Caco-2 (cell line): ENCODE results near the gene CNKSR3. TPM values are rescaled to one million over a fixed set of nuclear protein-coding genes. Genes with fewer than 3 reads are reported as not detected.

Experiments
- BruUV-seq: library from RNA; stranded (reverse); fragments of 400-500 nt; replicated peaks from 2 replicates; lab custom pipeline; 2021; lab: Mats Ljungman, UMichigan
- CTCF ChIA-PET: fragments of 300-600 bp; sonication (Branson Sonifier 250); formaldehyde crosslinking; loops from one replicate; lab custom pipeline; 2022; ENCODE audit warnings: antibody characterized with exemption; lab: Charles Lee
- POLR2A ChIA-PET: fragments of 300-600 bp; sonication (Branson Sonifier 250); formaldehyde crosslinking; loops from one replicate; lab custom pipeline; 2022; ENCODE audit warnings: antibody characterized with exemption; lab: Charles Lee
- DNase-seq, 2 experiments: peaks; one replicate each; pipeline versions ENCODE4 v3.0.0 to v3.0.0-alpha.2; 2020 to 2022
- H3K27me3 ChIP-seq: replicated peaks from 2 replicates; pipeline ENCODE4 v1.6.0; 2011; ENCODE audit warnings: low read length; ENCODE audit not compliant: control insufficient read depth, insufficient read depth
- H3K36me3 ChIP-seq: 2 replicates; pipeline ENCODE4 v1.5.1; 2011; ENCODE audit warnings: low read length; ENCODE audit not compliant: control insufficient read depth, insufficient read depth
- H3K4me1 ChIP-seq: fragments of 250-450 bp; sonication (Bioruptor Pico); 2 replicates; pipeline ENCODE4 v1.5.1; 2020; ENCODE audit warnings: mild to moderate bottlenecking
- H3K4me3 ChIP-seq: 2 replicates; pipeline ENCODE4 v1.5.1; 2011; ENCODE audit warnings: low read depth, mild to moderate bottlenecking, control low read depth, low read length
- H3K9me3 ChIP-seq: fragments of 250-450 bp; sonication (Bioruptor Pico); 2 replicates; pipeline ENCODE4 v1.5.1; 2020; ENCODE audit warnings: mild to moderate bottlenecking, moderate library complexity
- H3K27ac Mint-ChIP-seq: one replicate; pipeline ENCODE4 v1.8.0; 2022; ENCODE audit warnings: mixed read lengths; ENCODE audit not compliant: unreplicated experiment
- H3K27me3 Mint-ChIP-seq: one replicate; pipeline ENCODE4 v1.8.0; 2022; ENCODE audit warnings: mixed read lengths; ENCODE audit not compliant: insufficient read depth, unreplicated experiment
- H3K36me3 Mint-ChIP-seq: one replicate; pipeline ENCODE4 v1.8.0; 2022; ENCODE audit warnings: mild to moderate bottlenecking, mixed read lengths; ENCODE audit not compliant: insufficient read depth, unreplicated experiment
- H3K4me1 Mint-ChIP-seq: one replicate; pipeline ENCODE4 v1.8.0; 2022; ENCODE audit warnings: low read depth, mixed read lengths; ENCODE audit not compliant: unreplicated experiment
- H3K4me3 Mint-ChIP-seq: one replicate; pipeline ENCODE4 v1.8.0; 2022; ENCODE audit warnings: mild to moderate bottlenecking, moderate library complexity, mixed read lengths; ENCODE audit not compliant: unreplicated experiment
- H3K9me3 Mint-ChIP-seq: one replicate; pipeline ENCODE4 v1.8.0; 2022; ENCODE audit warnings: mixed read lengths; ENCODE audit not compliant: unreplicated experiment
- intact Hi-C: fragments of 100-400 bp; cut with micrococcal nuclease; formaldehyde crosslinking; loops from one replicate; pipeline ENCODE4 v1.10.0; 2022; ENCODE audit not compliant: unreplicated experiment
- total RNA-seq: library from RNA; stranded (reverse); gene quantifications from 2 replicates; pipeline ENCODE4 v1.2.3, GENCODE V29; 2022
- TF ChIP-seq, protein P1 (sequence below), 2 experiments: fragments of 200-600 bp in 1 of 2; IDR thresholded peaks; 1 replicate in 1 of 2; 2 replicates in 1 of 2; pipeline versions ENCODE4 v1.5.1 to v1.8.0; 2011 to 2022; ENCODE audit warnings: antibody characterized with exemption in 1 of 2, control low read depth in 1 of 2, inconsistent platforms in 1 of 2, low read depth in 1 of 2, low read length in 1 of 2, mild to moderate bottlenecking in 1 of 2, moderate library complexity in 1 of 2; ENCODE audit not compliant: insufficient read depth in 1 of 2, severe bottlenecking in 1 of 2, unreplicated experiment in 1 of 2

The CNKSR3 gene
- total RNA-seq, 1 experiment from 2014 or later: 33.1 TPM

DNA sequence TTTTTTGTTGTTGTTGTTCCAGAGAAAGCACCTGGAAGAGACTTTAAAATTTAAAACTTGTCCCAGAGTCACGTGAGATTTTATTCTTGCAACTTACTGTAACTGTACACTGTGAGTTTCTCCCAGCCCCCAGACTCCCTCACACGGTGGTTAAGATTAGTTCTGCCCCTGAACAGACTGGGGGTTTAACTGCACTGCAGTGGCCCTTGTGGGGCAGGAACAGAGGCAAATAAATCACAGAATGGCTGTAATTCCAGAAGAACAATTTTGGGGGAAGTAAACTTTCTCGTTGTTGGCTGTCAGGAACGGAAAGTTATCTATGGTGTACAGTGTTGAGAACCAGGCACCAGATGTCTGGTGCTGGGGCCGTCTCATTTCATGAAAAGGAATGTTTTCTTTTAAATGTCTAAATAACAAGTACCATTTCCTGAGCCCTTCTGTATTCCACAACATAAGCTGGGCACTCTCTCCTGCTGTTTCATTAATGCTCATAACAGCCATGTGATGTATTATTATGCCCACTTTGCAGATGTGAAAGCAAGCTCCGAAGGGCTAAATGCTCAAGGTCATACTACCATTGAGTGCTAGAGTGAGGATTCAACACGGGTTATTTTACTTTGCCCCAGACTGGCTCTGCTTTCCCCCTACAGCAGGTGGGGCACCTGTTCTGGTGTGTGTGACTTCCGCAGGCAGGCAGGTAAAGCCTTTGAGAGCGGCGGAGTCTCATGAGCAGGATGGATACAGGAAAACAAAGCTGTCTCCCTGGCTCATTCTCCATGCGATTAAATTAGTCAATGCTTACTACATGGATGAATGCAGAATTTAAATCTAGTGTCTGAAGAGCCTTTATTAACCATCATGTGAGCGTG, 30.5 kb downstream of the CNKSR3 start:
- no peak overlapping the region for H3K4me3 ChIP-seq
- Mint-ChIP-seq H3K27me3 (no peaks in the 10 kb centered on the region), H3K27ac (no peak overlapping the region), H3K4me3 (no peak overlapping the region), H3K36me3 (peaks cover 6% of the 10 kb centered on the region), H3K4me1 (peaks cover 29% of the 10 kb centered on the region), H3K9me3 (no peaks in the 10 kb centered on the region)
- ChIA-PET CTCF (no interaction called here), POLR2A (no interaction called here)
- peaks cover 4% of the 10 kb centered on the region; the same call in 1 of the 2 replicates for H3K36me3 ChIP-seq
- intact Hi-C loops: no loop called here
- DNase-seq: no peak
- H3K4me1 ChIP-seq: peaks cover 9% of the 10 kb centered on the region; the same call in 1 of the 2 replicates
- H3K9me3 ChIP-seq: no peaks in the 10 kb centered on the region
- BruUV-seq: no TSS peak
- no peaks in the 10 kb centered on the region for H3K27me3 ChIP-seq
- TF ChIP-seq, protein P1, sequence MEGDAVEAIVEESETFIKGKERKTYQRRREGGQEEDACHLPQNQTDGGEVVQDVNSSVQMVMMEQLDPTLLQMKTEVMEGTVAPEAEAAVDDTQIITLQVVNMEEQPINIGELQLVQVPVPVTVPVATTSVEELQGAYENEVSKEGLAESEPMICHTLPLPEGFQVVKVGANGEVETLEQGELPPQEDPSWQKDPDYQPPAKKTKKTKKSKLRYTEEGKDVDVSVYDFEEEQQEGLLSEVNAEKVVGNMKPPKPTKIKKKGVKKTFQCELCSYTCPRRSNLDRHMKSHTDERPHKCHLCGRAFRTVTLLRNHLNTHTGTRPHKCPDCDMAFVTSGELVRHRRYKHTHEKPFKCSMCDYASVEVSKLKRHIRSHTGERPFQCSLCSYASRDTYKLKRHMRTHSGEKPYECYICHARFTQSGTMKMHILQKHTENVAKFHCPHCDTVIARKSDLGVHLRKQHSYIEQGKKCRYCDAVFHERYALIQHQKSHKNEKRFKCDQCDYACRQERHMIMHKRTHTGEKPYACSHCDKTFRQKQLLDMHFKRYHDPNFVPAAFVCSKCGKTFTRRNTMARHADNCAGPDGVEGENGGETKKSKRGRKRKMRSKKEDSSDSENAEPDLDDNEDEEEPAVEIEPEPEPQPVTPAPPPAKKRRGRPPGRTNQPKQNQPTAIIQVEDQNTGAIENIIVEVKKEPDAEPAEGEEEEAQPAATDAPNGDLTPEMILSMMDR (IDR thresholded peaks at IDR 0.05; ENCODE audit: insufficient read depth in 1 of 2, low read depth in 1 of 2, low read length in 1 of 2, severe bottlenecking in 1 of 2, unreplicated experiment in 1 of 2): no peak

DNA sequence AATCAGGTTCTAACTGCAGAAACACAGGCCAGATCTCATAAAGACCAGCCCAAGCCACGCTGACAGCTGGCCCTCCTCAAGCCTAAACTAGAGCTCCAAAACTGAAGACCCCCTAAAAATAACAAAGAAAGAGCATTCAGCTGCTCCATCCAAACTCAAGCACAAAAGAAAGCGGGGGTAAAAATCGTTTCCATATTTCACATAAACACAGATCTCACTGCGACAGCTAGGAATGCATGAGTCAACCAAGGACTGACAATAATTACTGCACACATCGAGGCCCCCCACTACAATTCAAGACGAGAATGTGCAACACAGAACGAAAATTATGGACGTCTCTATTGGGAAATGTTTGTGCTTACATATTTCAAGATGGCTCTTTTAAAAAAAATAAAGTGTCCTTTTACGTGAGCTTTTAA, 31.1 kb downstream of the CNKSR3 start:
- peaks cover 11% of the 10 kb centered on the region for H3K36me3 Mint-ChIP-seq
- no peaks in the 10 kb centered on the region for H3K27me3 ChIP-seq
- no peaks in the 10 kb centered on the region for H3K9me3 Mint-ChIP-seq
- H3K9me3 ChIP-seq: no peaks in the 10 kb centered on the region
- no peak for DNase-seq
- intact Hi-C loops: no loop called here
- no peak overlapping the region for H3K4me3 ChIP-seq
- H3K4me1 Mint-ChIP-seq: peaks cover 34% of the 10 kb centered on the region
- no peak overlapping the region for H3K27ac Mint-ChIP-seq
- ChIA-PET CTCF (no interaction called here), POLR2A (no interaction called here)
- no peak overlapping the region for H3K4me3 Mint-ChIP-seq
- TF ChIP-seq, protein P1 (IDR thresholded peaks at IDR 0.05; ENCODE audit: insufficient read depth in 1 of 2, low read depth in 1 of 2, low read length in 1 of 2, severe bottlenecking in 1 of 2, unreplicated experiment in 1 of 2): no peak
- peaks cover 4% of the 10 kb centered on the region; the same call in 1 of the 2 replicates for H3K36me3 ChIP-seq
- peaks cover 9% of the 10 kb centered on the region; the same call in 1 of the 2 replicates for H3K4me1 ChIP-seq
- BruUV-seq: no TSS peak
- H3K27me3 Mint-ChIP-seq: no peaks in the 10 kb centered on the region

DNA sequence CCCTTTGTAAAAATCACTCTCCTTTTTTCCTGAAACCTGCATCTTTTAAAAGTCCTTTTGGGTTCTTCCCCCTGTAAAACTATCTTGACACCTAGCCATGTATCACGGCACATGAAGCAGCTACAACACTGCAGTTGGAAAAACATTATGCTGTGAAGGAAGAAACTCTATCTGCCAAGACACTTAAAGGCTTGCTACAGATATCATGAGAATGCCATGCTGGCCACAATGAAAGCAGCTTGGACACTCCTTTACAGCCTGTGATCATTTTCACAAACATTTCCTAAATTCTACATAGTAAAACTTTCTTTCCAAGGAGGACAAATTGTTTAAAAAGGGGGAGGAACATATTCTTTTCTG, 31.8 kb downstream of the CNKSR3 start:
- H3K9me3 Mint-ChIP-seq: no peaks in the 10 kb centered on the region
- no peaks in the 10 kb centered on the region for H3K9me3 ChIP-seq
- POLR2A ChIA-PET: no interaction called here

More for the DNA sequence above, 31.8 kb downstream of the CNKSR3 start:
- peaks cover 4% of the 10 kb centered on the region; the same call in 1 of the 2 replicates for H3K36me3 ChIP-seq
- H3K4me3 ChIP-seq: no peak overlapping the region
- DNase-seq: no peak
- Mint-ChIP-seq H3K4me1 (peaks cover 33% of the 10 kb centered on the region), H3K36me3 (peaks cover 14% of the 10 kb centered on the region), H3K27me3 (no peaks in the 10 kb centered on the region), H3K4me3 (no peak overlapping the region), H3K27ac (peak overlapping the region; percentile 28)
- TF ChIP-seq, protein P1 (IDR thresholded peaks at IDR 0.05; ENCODE audit: insufficient read depth in 1 of 2, low read depth in 1 of 2, low read length in 1 of 2, severe bottlenecking in 1 of 2, unreplicated experiment in 1 of 2): no peak
- CTCF ChIA-PET: no interaction called here
- BruUV-seq: no TSS peak
- intact Hi-C loops: no loop called here
- H3K4me1 ChIP-seq: peaks cover 9% of the 10 kb centered on the region; the same call in 1 of the 2 replicates
- no peaks in the 10 kb centered on the region for H3K27me3 ChIP-seq
